Skeletal muscle tissue (tissue), 4 donors: ENCODE measurements around the gene GINS2. TPM values are rescaled to one million over a fixed set of nuclear protein-coding genes. Genes with fewer than 3 reads are reported as not detected.
A peak's percentile ranks its signal among the peaks of the same experiment; 100 is the strongest.

Experiments used
- H3K27ac ChIP-seq: one replicate; pipeline ENCODE4 v1.7.0; 2013; ENCODE audit warnings: mild to moderate bottlenecking, low read depth, low read length, inconsistent platforms
- H3K27me3 ChIP-seq, 3 donors: one replicate each; pipeline ENCODE4 v1.7.0; 2013; ENCODE audit warnings: low read length in 3 of 3; ENCODE audit not compliant: control insufficient read depth in 3 of 3, insufficient read depth in 3 of 3
- H3K36me3 ChIP-seq, 3 donors: one replicate each; pipeline ENCODE4 v1.7.0; 2013; ENCODE audit warnings: low read length in 3 of 3; ENCODE audit not compliant: control insufficient read depth in 3 of 3, insufficient read depth in 3 of 3
- H3K4me1 ChIP-seq, 3 donors: one replicate each; pipeline ENCODE4 v1.7.0; 2013; ENCODE audit warnings: low read length in 3 of 3, mild to moderate bottlenecking in 3 of 3; ENCODE audit not compliant: control insufficient read depth in 3 of 3, insufficient read depth in 3 of 3
- H3K4me3 ChIP-seq, 3 donors: one replicate each; pipeline ENCODE4 v1.7.0; 2013; ENCODE audit warnings: low read length in 3 of 3
- H3K9ac ChIP-seq, 3 donors: one replicate each; pipeline ENCODE4 v1.7.0; 2013; ENCODE audit warnings: low read length in 3 of 3, mild to moderate bottlenecking in 3 of 3, moderate library complexity in 2 of 3, low read depth in 1 of 3
- H3K9me3 ChIP-seq, 3 donors: one replicate each; pipeline ENCODE4 v1.7.0; 2013; ENCODE audit warnings: low read length in 3 of 3; ENCODE audit not compliant: control insufficient read depth in 3 of 3
- total RNA-seq: library from RNA; depleted of rRNA; stranded (reverse); fragments of >200 nt; gene quantifications from one replicate; pipeline ENCODE4 v1.2.3, GENCODE V29; 2014
- donor health status: Osteomylitis.

Gene GINS2
- total RNA-seq, 1 donor from 2014 or later, result 4.7 TPM

DNA sequence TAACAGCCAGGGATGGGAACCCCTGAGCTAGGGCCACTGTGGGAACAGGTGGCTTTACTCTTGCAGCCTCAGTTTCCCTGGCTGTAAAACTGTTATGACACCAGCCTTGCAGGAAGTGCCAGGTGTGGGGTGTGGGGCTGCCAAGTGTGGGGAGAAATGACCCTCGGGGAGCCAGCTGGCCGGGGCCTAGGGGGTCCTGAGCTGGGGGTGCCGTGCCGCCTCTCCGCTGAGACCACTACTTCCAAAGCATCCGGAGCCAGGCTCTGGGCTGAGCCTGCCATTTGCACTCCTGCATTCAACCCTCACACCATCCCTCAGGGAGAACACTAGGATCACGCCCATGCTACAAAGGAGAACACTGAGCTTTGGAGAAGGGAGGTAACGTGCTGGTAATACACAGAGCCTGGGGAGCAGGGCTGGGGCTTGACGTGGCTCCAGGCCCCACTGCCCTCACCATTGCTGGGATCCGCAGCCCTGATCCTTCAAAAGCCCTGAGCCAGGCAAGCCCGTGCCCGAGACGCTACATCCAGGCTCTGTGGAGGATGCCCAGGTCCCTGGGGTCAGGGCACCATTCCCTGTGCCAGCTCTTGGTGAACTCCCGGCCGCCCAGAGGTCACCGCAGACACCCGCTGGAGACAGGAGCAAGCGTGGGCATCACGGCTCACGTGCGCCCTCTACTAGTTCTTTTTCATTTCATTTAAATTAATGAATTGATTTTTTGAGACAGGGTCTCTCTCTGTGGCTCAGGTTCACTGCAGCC is 28.8 kb upstream of the GINS2 start:
- Histone ChIP-seq H3K4me3 (no peak overlapping the region), H3K4me1 (peaks cover 26 to 45% (median 33%) of the 10 kb centered on the region in 3 donors), H3K27me3 (peaks cover 0 to 27% (median 13%) of the 10 kb centered on the region in 3 donors), H3K27ac (no peak overlapping the region), H3K36me3 (no peaks in the 10 kb centered on the region), H3K9me3 (no peaks in the 10 kb centered on the region), H3K9ac (peak overlapping the region in 1 of 3 donors; percentile 25)

DNA sequence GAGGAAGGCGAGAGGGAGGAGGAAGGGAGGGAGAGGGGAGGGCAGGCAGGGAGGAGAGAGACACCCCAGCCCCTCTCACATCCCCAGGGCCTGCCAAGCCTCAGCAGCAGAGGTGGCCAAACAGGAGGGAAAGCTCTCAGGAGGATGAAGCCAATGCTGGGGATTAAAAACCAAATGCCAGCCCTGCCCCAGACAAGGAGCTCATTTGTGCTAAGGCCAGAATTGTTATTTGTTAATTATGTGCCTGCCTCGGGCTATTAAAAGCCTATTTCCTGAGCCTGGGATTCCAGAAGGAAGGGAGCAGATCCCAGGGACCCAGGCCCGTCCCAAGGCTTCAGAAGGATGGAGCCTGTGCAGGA is 27.9 kb upstream of the GINS2 start:
- peaks cover 0 to 27% (median 16%) of the 10 kb centered on the region in 3 donors for H3K27me3 ChIP-seq
- H3K9ac ChIP-seq, result no peak overlapping the region
- peaks cover 3 to 8% (median 6%) of the 10 kb centered on the region in 3 donors for H3K9me3 ChIP-seq
- no peaks in the 10 kb centered on the region for H3K36me3 ChIP-seq
- H3K27ac ChIP-seq, result no peak overlapping the region
- peaks cover 18 to 37% (median 23%) of the 10 kb centered on the region in 3 donors for H3K4me1 ChIP-seq
- no peak overlapping the region for H3K4me3 ChIP-seq

GRCh38 chr16:85716022-85716679 is 27.4 kb upstream of the GINS2 start:
- H3K4me1 ChIP-seq, result peaks cover 18 to 33% (median 18%) of the 10 kb centered on the region in 3 donors
- H3K27ac ChIP-seq, result no peak overlapping the region
- peaks cover 0 to 27% (median 16%) of the 10 kb centered on the region in 3 donors for H3K27me3 ChIP-seq
- H3K9ac ChIP-seq, result no peak overlapping the region
- no peaks in the 10 kb centered on the region for H3K36me3 ChIP-seq
- H3K9me3 ChIP-seq, result peaks cover 3 to 8% (median 7%) of the 10 kb centered on the region in 3 donors
- H3K4me3 ChIP-seq, result no peak overlapping the region

- no peak overlapping the region for H3K4me3 ChIP-seq
- peaks cover 0 to 27% (median 18%) of the 10 kb centered on the region in 3 donors for H3K27me3 ChIP-seq
- H3K36me3 ChIP-seq, result no peaks in the 10 kb centered on the region
- H3K9ac ChIP-seq, result no peak overlapping the region
- H3K9me3 ChIP-seq, result peaks cover 3 to 8% (median 7%) of the 10 kb centered on the region in 3 donors
- H3K4me1 ChIP-seq, result peaks cover 15 to 32% (median 18%) of the 10 kb centered on the region in 3 donors
- H3K27ac ChIP-seq, result no peak overlapping the region
These were observed 26.6 kb upstream of the GINS2 start for GRCh38 chr16:85715169-85716021.

- peaks cover 3 to 8% (median 7%) of the 10 kb centered on the region in 3 donors for H3K9me3 ChIP-seq
- H3K9ac ChIP-seq, result no peak overlapping the region
- peaks cover 6 to 19% (median 10%) of the 10 kb centered on the region in 3 donors for H3K4me1 ChIP-seq
- H3K36me3 ChIP-seq, result no peaks in the 10 kb centered on the region
- H3K27ac ChIP-seq, result no peak overlapping the region
- no peak overlapping the region for H3K4me3 ChIP-seq
- H3K27me3 ChIP-seq, result peaks cover 0 to 29% (median 26%) of the 10 kb centered on the region in 3 donors
These were observed 24.0 kb upstream of the GINS2 start for GRCh38 chr16:85712801-85713200.

DNA sequence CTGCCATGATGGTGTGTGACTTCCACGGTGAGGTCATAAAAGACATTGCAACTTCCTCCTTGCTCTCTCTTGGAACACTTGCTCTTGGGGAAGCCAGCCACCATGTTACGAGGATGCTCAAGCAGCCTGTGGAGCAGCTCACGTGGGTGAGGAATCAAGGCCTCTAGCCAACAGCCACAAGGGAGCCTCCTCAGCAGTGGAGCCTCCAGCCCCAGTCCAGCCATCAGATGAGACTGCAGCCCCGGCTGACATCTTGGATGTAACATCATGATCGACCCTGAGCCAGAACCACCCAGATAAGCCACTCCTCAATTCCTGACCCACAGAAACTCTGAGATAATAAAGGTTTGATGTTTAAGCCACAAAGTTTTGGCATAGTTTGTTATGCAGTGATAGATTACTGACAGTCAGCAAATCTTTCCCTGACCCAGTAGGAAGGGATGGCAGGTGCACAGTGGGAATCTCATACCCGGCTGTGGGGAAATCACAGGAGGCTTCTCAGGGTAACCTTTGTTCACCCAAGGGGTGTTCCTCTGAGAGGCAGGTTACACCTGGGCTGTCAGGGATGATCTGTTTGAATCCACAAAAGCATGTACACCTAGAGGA is 23.3 kb upstream of the GINS2 start:
- Histone ChIP-seq H3K9ac (no peak overlapping the region), H3K36me3 (no peaks in the 10 kb centered on the region), H3K4me1 (peaks cover 0 to 15% (median 10%) of the 10 kb centered on the region in 3 donors), H3K9me3 (peaks cover 3 to 8% (median 7%) of the 10 kb centered on the region in 3 donors), H3K4me3 (no peak overlapping the region), H3K27me3 (peaks cover 0 to 22% (median 22%) of the 10 kb centered on the region in 3 donors), H3K27ac (no peak overlapping the region)

DNA sequence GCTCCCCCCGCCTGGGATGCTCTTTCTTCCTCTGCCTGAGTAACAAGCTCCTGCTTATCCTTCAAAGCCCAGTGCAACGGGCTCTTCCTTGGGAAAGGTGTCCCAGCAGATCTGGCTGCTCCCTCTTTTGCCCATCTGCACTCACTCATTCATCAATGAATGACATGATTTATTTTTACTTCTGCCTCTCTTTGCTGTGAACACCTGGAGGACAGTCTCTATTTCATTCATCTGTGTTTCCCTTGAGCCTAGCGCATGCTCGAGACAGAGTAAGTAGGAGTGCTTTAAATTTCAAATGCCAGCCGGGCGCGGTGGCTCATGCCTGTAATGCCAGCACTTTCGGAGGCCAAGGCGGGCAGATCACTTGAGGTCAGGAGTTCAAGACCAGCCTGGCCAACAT is 22.0 kb upstream of the GINS2 start:
- H3K36me3 ChIP-seq, result no peaks in the 10 kb centered on the region
- H3K9ac ChIP-seq, result no peak overlapping the region
- no peak overlapping the region for H3K4me3 ChIP-seq
- H3K27me3 ChIP-seq, result peaks cover 0 to 21% (median 16%) of the 10 kb centered on the region in 3 donors
- peaks cover 3 to 8% (median 7%) of the 10 kb centered on the region in 3 donors for H3K9me3 ChIP-seq
- peaks cover 0 to 7% (median 6%) of the 10 kb centered on the region in 3 donors for H3K4me1 ChIP-seq
- no peak overlapping the region for H3K27ac ChIP-seq

- Histone ChIP-seq H3K4me3 (no peak overlapping the region), H3K9ac (no peak overlapping the region), H3K4me1 (no peaks in the 10 kb centered on the region), H3K36me3 (no peaks in the 10 kb centered on the region), H3K27ac (no peak overlapping the region), H3K9me3 (peaks cover 3 to 8% (median 7%) of the 10 kb centered on the region in 3 donors), H3K27me3 (peaks cover 0 to 19% (median 11%) of the 10 kb centered on the region in 3 donors)
These were observed 21.2 kb upstream of the GINS2 start for GRCh38 chr16:85709766-85710585.

DNA sequence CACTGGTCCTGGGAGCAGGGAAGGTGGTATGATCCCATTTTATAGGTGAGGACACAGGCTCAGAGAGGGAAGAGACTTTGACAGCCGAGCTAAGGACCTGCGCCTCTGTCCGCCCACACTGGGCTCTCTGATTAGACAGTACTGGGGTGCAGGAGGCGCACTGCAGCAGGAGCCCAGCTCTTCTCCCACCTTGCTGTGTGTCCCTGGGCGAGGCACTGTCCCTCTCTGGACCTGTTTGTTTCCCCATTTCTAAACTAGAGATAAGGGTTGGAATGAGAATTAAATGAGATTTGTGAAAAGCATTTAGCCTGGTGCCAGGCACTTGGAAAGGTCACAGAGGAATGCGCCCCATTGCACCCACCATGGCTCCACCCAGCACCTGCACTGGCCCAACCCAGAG is 19.6 kb upstream of the GINS2 start:
- H3K9me3 ChIP-seq, result peaks cover 3 to 8% (median 7%) of the 10 kb centered on the region in 3 donors
- no peak overlapping the region for H3K4me3 ChIP-seq
- peaks cover 0 to 14% (median 10%) of the 10 kb centered on the region in 3 donors for H3K27me3 ChIP-seq
- H3K4me1 ChIP-seq, result no peaks in the 10 kb centered on the region
- no peak overlapping the region for H3K9ac ChIP-seq
- no peaks in the 10 kb centered on the region for H3K36me3 ChIP-seq
- no peak overlapping the region for H3K27ac ChIP-seq
